ENCODE measurements around the gene RANBP10.

DNA sequence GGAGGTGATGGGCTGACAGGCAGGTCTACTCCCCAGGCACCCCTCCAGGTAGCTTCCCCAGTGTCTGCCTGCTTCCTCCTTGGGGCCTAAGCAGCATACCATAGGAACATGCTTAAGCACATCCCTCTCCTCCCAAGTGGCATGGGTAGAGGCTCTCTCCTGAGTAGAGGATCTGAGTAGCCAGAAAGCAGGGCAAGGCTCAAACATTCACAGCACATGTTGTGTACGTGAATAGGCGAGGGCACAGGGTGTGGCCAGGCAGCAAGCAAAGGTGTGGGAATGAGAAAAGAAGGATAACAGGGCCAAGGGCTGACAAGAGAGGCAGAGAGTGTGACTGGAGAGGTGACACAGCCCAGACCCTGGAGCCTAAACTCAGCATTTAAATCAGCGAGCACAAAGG lies 57.5 kb downstream of the RANBP10 start:
- TF ChIP-seq CTCF (IDR thresholded peaks at IDR 0.05) (no peak), POLR2A (IDR thresholded peaks at IDR 0.05) (no peak)

Measured in right lobe of liver (tissue), 4 donors.